HG02885 (cell line): ENCODE measurements around the gene GREM1.
A peak's percentile ranks its signal among the peaks of the same experiment; 100 is the strongest.

Source experiments
- ATAC-seq: cut with Tn5 transposase; IDR thresholded peaks from one replicate; pipeline ENCODE4 v1.9.1; 2021; ENCODE audit warnings: mild to moderate bottlenecking; ENCODE audit not compliant: unreplicated experiment, poor library complexity

The GREM1 gene

DNA sequence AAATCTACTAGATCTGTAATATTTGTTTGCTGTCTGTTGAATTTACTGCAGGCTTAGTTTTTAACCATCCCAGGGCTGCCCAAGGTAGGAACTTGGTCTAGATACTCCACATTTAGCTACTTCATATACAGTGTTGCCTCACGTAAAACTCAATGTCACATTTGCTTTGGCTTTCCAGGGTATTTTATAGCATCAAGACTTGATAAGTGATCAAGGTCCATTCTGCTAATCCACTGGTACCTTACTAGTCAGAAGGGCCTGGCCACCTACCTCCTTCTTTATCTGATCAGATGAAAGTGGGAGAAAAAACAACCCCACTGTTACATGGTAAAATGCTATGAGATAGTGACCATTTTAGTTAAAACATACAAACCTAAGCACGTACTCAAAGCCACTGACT lies 25.5 kb upstream of the GREM1 start:
- no peak for ATAC-seq

GRCh38 chr15:32694222-32694983 lies 23.4 kb upstream of the GREM1 start:
- no peak for ATAC-seq

DNA sequence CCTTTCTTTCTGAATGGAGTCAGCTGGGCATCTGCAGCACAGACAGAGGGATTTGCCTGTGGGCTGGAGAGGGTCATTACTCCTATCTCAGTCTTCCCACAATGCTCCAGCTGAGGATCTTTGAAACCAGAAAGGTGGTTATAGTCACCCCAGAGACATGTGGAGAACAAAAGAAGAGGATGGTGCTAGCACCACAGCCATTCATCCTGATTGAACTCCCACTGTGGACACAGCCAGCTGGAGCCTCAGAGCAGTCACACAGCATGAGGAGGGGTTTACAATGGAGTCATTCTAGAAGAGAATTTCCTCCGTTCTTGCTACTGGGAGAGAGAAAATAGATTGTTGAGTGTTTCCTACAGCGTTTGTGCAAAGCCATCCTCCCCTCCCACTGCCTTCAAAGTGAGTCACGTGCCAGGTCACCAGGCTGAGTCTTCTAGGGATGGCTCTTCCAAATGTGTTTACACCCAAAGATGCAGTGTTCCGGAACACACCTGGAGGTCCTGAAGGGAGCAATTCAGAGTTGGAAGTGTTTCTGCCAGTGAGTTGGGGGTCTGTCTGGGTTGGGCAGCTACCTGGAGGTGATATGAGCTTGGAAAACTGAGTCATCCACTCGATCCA lies 18.9 kb upstream of the GREM1 start:
- no peak for ATAC-seq

DNA sequence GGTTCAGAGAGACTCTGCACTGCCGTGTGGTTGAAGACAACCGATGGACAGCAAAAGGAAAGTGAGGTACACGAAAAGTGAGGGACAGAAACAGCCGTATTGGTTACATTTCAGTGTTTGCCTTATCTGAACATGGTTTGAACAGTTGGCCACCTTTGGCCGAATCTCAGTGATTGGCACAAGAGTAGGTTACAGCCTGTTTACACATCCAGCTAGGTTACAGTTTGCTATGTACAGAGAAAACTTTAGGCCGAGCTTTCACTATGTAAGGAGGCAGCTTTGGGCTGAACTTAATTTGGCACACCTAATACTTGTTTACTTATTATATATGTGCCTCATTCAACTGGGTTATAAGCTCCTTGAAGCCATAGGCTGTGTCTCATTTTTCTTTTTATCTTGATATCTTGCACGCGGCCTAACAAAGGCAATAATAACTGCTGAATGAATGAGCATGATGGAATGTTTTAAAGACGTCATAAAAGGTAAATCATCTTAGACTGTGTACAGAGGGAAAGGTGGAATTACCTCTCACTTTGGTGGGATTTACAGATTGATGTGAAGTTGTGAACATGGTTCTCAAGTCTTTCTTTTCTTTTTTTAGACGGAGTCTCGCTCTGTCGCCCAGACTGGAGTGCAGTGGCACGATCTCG lies 17.2 kb upstream of the GREM1 start:
- no peak for ATAC-seq

GRCh38 chr15:32701863-32702262 lies 15.9 kb upstream of the GREM1 start:
- ATAC-seq, result no peak

DNA sequence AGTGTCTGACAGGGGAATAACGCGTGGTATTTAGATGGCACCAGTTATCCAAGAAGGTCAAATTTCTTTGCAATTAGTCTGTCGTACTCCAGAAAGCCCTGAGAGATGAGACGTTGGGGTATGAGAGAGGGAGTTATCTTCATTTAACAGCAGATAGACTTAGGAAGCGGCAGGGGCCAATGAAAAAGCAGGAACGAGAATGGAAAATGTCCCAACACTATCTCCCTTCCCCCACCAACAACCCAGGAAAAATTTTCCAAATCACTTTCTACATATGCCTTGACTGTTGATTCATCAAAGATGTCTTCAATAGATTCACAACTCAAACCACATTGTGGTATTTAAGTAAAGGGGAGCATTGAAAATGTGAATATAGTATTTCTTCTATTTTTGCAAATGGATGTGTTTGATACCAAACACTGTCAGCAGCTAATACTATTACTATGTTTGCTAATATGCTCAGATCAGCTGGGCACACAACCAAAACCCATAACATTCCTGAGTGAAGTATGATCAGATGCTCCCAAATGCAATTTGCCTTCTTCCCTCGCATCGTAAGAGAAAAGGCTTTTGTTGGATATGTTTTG lies 13.3 kb upstream of the GREM1 start:
- no peak for ATAC-seq

DNA sequence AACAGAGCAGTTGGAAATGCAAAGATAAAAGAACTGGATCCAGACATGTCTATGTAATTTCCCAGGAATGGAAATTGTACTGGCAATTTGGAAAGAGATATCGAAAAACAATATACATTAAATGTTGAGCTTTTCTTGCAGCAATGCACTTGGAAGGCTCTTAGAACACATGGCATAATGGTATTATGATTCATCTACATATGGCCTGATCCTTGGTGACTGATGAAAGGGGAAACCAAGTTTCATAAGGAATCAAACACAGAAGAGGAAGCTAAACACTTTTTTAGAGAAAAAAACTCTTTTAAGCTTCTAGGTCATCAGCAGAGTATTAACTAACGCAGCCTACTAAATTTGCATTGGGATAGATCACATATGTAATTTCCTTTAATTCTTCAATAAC lies 12.4 kb upstream of the GREM1 start:
- ATAC-seq, result no peak

DNA sequence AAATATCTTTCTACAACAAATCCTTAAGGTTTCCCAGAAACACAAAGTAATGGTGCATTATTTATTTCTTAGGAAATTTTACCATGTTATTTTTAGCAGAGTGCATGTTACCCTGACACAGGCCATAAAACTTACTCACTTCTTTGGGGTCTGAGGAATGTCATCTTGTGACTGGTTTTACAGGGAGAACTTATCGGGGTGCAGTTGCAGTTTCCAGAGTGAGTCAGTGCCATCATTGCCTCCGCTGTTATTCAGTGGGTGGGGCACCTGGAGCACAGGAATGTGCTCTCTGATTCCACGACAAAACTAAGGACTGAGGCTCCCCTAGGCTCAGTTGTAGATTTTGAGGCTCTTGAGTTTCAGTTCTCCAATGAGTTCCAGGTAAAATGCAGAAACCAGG lies 11.1 kb upstream of the GREM1 start:
- no peak for ATAC-seq

- no peak for ATAC-seq
Observed at GRCh38 chr15:32707436-32707835, 10.4 kb upstream of the GREM1 start.

GRCh38 chr15:32709295-32710033 lies 8.3 kb upstream of the GREM1 start:
- ATAC-seq, result no peak

DNA sequence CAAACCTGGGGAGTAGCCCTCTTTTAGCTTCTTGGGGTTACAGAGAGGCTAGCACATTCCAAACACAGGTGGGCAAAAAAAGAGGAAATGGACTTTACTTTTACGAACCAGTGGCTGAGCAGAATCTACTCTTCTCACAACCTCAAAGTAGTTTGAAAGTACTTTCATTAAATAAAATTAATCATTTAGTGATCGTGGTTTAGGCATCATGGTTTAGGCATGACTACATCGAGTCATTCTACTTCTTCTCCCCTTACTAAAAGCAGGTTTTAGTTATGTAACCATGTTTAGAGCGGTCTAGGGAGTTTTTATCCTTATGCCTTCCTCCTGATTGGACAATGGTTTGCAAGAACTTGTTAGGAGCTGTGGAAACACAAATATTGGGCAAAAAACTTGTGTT lies 2.5 kb upstream of the GREM1 start:
- no peak for ATAC-seq

GRCh38 chr15:32716216-32716914 lies 1.4 kb upstream of the GREM1 start:
- ATAC-seq, result no peak

- no peak for ATAC-seq
Observed at GRCh38 chr15:32716915-32717425, 834 bp upstream of the GREM1 start.

DNA sequence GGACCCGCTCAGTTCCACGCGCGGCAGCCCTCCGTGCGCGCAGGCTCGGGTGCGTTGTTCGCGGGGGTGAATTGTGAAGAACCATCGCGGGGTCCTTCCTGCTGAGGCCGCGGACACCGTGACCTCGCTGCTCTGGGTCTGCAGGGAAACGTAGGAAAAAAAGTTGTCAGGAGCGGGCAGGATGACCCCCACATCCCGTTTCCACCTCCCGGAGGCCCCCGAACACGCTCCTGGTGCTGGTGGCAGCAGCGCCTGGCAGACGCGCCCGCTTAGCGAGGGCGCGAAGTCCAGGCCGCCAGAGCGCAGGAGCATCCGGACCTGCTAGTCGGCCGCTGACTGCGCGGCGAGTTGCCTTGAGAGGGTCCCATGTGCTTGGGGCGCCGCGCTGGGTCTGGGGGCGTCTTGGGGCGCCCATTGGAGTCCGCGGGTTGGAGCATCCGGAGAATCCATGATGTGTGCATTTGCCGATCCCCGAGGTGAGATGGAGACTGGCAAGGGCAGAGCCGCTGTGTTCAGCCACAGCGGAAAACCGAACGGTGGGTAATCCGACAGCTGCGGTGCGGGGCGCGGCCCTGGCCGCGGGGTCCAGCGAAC lies 520 bp downstream of the GREM1 start:
- ATAC-seq, result no peak

DNA sequence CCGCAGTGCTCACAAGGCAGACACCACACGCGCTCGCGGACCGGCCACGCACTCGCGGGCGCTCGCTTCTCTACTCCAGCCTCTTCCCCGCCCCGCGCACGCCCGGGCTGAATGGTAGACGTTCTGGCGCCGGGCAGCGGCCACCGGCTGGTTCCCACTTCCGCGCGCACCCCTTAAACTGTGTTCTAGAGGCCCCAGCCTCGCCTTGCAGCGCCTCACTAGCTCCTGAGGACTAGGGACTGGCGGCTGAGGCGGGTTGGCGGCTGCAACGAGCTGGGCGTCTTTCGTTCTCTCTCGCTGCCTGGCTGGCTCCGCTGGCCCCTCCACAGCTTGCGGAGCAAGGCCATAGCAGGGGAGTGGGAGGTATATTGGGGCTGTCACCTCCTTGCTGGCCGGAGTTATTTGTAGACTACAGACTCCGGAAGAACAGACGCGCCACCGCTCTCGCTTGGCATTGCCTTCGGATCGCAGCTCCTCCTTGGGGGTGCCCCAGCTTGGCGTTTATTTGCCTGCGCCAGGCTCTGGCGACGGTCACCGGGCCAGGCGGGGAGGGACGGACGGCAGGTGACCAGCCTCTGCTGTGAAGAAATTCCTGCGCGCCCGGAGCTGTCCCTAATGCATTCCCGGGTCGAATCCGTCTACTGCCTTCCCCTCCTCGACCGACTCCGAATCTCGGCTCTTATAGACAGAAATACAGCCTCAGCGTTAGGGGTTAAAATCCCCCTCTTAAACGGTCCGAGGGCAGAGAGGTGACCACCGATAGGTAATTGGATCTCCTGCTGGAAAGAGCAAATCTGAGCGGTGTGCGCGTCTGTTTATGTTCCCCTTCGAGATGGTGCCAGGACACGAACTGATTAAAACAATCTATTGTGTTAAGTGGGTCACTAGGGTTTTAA lies 1.3 kb downstream of the GREM1 start:
- no peak for ATAC-seq

DNA sequence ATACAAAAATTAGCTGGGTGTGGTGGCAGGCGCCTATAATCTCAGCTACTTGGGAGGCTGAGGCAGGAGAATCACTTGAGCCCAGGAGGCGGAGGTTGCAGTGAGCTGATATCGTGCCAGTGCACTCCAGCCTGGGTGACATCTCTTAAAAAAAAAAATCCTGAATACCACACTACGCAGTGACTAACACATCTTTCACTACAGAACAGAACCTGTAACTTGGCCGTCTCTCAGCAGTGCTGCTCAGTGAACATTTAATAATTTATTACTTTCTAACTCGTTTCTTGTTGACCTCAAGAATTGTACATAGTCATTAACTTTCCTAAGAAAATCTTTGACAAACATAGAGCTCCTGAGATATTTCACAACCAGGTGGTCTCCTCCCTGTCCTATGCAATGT lies 3.8 kb downstream of the GREM1 start:
- ATAC-seq, result no peak

- no peak for ATAC-seq
Observed at GRCh38 chr15:32722136-32722535, 4.3 kb downstream of the GREM1 start.

GRCh38 chr15:32723171-32723948 lies 5.6 kb downstream of the GREM1 start:
- ATAC-seq, result peak; percentile 92
